ENCODE data around the gene FAM187B.

The FAM187B gene

DNA sequence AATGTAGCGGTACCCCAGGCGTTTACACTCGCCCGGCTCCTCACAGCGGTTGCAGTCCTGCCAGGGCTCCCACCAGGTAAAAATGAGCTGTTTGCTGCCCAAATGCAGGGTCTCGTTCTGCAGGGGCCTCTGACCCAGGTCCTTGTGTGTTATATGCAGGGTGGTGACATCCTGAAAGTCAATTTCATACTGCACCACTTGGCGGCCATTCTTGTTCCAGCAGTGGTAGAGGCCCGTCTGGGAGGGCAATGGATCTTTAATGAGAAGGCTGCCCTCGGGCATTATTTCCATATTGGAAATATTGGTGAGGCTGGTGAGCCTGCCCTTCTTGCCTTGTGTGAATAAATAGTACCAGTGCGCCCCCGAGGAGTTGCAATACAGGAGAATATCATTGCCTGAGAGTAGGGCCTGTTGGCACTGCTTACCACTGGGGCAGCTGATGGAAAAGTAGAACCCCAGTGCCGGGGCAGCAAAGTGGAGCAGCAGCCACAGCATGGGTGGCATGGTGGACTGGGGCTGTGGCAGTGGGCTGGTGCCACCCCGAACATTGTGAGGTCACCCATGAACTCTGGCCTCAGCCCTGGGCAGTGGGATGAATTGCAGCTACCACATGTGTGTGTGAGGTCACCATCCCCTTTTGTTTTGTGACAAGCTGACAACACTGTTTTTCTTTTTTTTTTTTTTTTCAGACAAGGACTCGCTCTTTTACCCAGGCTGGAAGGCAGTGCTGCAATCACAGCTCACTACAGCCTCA is at the start of gene FAM187B:
Gene FAM187B, minus strand, starts transcription at position 563 of the 754 bp plus-strand sequence. Its CDS starts 59 bp downstream, at position 504.
- peak; percentile 13 to 14 for DNase-seq

DNA sequence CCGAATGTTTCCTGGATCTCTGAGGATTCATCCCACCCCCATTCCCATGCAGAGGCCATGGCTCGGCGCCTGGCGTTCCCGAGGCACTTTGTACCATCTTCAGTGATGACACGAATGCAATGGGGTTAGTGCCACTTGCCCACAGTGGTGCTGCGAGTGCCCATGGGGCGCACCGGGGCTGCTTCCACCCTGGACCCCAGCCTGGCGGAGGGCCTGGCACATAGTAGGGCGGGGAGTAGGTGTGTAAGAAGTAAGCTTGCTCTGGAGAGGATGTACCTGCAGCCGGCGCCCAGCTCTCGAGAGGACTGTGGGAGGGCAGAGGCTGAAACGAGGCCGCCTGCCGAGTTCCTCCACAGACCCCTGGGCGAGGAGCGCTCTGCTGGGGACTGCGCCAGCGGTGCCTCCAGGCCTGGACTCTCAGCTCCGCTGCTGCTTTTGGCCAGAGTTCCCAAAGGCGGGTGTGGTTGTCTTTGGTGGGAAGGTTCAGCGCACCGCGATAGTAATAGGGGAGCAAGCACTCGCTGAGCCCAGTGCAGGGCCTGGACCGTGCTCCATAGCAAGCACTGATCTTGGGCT is 48.3 kb upstream of the FAM187B start:
- DNase-seq = no peak

DNA sequence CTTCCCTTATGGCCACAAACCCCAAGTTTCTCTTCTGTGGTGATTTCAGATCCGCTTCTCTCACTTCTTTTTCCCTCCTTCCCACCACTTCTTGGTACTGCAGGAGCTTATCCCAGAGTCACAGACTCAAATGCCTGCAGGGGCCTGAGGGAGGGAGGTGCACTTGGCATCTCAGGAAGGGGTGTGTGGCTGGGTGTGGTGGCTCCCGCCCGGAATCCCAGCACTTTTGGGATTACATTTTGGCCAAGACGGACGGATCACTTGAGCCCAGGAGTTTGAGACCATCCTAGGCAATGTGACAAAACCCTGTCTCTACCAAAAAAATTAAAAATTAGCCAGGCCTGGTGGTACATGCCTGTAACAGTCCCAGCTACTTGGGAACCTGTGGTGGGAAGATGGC is 45.8 kb upstream of the FAM187B start:
- DNase-seq = no peak

DNA sequence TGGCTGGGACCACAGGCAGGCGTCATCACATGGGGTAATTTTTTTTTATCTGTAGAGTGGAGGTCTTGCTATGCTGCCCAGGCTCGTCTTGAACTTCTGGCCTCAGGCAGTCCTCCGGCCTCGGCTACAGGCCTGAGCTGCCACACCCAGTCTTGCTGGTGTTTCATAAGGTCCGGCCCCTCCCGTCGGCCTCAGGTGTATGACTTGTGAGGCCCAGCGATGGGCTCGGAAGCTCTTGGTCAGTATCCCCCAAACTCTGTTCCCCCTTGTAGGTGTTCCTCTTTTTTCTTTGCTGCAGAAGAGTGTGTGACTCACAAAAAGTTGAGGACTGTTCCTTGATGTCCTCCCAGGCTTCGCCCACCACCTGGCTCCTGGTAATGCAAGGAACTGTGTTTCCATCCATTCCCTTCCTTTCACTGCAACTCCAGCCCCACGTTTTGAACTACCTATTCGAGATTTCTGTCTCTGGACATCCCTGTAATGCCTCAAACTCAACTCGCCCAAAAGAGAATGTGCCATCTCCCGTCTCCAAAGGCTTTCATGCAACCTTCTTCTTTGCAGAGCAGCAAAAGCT is 45.2 kb upstream of the FAM187B start:
- DNase-seq = no peak

DNA sequence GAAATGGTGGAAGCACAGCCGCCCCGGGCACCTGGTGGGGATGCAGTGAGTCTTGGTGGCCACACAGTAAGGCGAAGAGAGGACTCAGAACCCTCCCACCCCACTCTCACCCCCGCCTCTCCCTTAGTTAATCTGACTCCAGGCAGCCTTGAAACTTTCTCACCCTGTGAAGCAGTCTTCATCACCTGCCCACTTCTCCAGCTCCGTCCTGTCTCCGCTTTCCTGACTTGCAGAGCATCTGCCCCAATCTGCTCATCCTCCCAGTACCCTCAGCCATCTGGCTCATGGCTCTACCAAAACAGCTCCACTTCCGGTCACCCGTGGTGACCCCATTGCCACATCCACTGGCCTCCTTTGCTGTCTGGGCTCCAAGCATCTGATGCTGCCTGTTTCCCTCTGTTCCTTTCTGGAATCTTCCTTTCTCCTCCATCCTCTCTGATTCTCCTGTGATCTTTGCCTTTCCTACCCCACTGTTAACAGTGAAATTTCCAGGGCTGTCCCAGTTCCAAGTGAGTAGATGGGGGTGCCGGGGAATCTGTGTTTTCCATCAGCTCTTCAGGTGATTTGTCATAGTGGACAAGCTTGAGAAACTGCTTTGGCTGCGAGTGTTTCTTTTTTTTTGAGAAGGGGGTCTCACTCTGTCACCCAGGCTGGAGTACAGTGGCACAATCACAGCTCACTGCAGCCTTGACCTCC is 44.6 kb upstream of the FAM187B start:
- DNase-seq = no peak

DNA sequence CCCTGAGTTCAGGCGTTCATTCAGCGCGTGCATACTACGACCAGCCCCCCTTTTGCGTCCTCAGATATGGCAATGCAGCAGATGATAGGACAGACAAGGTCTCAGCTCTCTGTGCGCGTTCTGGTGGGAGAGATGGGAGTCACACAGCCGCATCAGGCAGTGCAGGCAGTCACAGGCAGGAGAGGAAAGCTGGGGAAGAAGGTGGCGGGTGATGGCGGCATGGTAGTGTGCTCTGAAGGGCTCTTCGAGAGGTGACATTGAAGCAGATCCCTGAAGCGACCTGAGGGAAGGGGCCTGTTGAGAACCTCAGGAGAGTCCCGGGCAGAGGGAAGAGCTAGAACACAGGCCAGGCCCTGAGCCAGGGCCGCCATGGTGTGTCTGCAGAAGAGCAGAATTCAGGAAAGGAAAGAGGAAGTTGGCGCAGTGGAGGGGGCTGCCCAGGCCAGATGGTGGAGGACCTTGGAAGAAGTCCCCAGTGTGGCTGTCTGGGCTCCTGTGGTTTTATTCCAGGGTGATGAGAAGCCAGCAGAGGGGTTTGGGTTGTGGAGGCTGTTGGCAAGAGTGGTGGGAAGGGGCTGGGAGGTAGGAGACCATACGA is 43.7 kb upstream of the FAM187B start:
- peak in 1 of 2 donors; percentile 39 for DNase-seq

DNA sequence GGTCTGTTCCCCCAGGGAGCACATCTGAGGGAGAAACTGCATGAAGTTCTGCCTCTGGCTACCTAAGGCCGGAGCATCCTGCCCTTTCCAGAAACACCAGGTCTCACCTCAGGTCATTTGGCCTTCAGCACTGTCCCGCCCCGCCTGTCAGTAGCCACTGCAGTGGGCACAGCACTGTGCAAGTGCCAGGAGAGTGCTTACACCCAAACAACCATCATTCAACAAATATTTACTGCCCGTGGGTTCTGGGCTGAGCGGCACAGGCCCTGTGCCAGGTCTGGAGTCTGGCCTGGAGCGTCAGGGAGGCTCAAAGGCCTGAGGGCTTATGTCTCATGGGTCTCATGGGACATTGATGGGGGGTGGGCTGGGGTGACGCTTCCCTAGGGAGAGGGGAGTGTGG is 43.0 kb upstream of the FAM187B start:
- no peak for DNase-seq

DNA sequence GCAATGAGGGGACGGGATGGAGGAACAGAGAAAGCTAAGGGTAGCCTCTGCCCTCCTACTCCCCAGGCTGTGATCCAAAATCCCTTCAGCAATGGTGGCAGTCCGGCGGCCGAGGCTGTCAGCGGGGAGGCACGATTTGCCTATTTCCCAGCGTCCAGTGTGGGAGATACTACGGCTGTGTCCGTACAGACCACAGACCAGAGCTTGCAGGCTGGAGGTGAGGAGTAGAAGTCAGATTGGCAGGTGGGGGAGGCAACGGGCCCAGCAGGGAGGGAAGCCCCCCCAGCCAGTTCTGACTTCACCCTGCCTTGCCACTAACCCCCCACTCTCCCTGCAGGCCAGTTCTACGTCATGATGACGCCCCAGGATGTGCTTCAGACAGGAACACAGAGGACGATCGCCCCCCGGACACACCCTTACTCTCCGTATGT is 41.9 kb upstream of the FAM187B start:
- DNase-seq = no peak

DNA sequence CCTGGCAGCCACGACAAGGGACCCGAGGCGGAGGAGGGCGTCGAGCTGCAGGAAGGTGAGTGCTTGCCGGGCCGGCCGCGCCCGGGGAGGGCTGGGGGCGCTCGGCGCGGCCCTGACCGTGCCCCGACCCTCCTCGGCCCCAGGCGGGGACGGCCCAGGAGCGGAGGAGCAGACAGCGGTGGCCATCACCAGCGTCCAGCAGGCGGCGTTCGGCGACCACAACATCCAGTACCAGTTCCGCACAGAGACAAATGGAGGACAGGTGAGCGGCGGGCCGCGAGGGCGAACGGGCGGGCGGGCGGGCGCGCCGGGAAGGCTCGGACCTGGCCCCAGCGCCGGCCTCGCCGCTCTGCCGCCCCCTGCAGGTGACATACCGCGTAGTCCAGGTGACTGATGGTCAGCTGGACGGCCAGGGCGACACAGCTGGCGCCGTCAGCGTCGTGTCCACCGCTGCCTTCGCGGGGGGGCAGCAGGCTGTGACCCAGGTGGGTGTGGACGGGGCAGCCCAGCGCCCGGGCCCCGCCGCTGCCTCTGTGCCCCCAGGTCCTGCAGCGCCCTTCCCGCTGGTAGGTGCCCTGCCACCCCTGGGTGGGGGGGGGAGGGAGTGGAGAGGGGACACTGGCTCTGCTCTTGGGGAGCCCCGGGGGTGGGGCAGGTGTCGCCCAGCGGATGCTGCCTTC is 41.0 kb upstream of the FAM187B start:
- DNase-seq = peak; percentile 77 to 86

DNA sequence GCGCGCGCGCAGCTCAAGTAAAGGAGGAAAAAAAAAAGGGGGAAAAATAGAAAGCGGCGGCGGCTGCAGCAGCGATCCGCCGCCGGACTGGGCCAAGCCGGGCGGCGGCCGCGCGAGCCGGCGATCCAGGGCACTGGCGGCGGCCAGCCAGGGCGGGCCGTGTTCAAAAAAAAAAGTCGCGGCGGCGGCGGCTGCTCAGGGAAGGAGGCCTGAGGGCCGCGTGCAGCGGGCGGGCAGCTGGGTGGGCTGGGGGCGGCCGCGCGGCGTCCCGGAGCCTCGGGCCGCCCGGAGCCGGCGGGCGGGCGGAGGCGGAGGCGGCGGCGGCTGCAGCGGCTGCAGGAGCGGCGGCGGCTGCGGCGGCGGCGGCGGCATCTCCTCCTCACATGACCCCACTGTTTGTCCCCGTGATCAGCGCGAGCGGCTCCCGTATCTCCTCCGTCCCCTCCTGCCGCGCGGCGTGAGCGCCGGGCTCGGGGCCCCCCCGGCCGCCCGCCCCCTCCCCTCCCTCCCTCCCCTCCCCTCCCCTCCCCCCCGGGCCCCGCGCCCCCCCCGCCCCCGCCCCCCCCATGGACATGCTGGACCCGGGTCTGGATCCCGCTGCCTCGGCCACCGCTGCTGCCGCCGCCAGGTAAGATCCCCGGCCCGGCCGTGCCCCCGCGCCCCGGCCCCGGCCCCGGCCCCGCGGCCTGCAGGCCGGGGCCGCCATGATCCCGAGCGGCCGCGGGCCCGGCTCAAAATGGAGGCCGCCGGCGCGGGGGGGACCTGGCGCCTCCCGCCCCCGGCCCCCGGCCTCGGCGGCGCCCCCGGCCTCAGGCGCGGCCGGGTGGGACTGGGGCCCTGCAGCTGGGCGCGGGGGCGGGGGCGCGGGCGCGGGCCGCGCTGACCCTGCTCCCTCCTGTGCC is 40.2 kb upstream of the FAM187B start, which contains the start of gene USF2:
Gene USF2, plus strand, starts transcription at position 427 of the 902 bp plus-strand sequence. Its CDS starts 140 bp downstream, at position 567.
- DNase-seq = peak; percentile 56 to 68

DNA sequence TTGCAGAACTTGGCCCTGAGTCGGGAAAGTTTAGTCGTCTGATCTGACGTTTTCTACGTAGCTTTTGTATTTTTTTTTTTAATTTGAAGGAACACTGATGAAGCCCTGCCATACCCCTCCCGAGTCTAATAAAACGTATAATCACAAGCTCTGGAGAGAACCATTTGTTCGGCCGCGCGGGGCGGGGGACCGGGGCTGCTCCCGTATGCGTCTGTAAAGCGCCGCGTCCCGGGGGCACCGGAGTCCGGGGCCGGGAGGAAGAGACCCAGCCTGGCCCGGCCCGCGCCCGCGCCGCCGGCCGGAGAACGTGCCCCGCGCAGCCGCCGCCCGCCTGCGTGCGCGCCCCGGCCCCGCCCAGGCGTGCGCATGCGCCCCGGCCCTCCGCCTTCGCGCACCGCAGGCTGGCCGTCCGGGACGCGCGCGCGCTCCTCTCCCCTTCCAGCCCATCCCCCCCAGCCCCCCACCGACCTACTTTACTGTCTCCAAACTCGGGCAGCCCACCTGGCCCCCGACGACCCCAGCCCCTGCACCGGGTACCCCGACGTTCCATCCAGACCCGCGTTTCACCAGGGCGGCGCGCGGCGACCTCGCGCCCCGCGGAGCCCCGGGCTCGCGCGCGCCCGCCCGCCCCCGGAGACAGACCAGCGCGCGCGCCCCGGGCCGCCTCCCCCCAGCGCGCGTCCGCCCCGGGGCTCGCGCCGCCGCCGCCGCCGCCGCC is 39.4 kb upstream of the FAM187B start:
- DNase-seq = peak; percentile 45 to 72

DNA sequence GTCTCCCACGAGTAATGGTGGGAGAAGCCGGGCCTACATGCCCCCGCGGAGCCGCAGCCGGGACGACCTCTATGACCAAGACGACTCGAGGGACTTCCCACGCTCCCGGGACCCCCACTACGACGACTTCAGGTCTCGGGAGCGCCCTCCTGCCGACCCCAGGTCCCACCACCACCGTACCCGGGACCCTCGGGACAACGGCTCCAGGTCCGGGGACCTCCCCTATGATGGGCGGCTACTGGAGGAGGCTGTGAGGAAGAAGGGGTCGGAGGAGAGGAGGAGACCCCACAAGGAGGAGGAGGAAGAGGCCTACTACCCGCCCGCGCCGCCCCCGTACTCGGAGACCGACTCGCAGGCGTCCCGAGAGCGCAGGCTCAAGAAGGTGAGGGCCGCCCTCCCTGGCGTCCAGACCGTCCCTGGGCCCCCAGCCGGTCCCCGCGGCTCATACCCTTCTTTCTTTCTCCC is 38.8 kb upstream of the FAM187B start:
- no peak for DNase-seq

DNA sequence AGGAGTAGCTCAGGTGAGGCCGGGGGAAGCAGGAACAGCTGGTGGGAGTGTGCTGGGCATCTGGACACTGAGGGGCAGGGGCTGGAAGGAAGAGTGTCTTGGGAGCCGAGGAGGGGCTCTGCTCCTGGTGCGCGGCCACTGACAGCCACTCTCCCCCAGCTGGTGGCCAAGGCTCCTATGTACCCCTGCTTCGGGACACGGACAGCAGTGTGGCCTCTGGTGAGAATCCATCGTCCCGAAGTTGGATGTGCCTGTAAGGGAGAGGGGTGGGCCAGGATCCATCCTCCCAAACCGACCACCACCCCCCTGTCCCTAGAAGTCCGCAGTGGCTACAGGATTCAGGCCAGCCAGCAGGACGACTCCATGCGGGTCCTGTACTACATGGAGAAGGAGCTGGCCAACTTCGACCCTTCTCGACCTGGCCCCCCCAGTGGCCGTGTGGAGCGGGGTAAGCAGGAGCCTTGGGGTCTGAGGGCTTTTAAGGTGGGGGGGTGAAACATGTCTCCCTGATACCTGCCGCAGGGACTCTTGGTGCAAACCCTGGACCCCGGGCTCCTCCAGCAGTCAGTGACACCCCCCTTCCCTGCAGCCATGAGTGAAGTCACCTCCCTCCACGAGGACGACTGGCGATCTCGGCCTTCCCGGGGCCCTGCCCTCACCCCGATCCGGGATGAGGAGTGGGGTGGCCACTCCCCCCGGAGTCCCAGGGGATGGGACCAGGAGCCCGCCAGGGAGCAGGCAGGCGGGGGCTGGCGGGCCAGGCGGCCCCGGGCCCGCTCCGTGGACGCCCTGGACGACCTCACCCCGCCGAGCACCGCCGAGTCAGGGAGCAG is 38.2 kb upstream of the FAM187B start:
- DNase-seq = no peak

DNA sequence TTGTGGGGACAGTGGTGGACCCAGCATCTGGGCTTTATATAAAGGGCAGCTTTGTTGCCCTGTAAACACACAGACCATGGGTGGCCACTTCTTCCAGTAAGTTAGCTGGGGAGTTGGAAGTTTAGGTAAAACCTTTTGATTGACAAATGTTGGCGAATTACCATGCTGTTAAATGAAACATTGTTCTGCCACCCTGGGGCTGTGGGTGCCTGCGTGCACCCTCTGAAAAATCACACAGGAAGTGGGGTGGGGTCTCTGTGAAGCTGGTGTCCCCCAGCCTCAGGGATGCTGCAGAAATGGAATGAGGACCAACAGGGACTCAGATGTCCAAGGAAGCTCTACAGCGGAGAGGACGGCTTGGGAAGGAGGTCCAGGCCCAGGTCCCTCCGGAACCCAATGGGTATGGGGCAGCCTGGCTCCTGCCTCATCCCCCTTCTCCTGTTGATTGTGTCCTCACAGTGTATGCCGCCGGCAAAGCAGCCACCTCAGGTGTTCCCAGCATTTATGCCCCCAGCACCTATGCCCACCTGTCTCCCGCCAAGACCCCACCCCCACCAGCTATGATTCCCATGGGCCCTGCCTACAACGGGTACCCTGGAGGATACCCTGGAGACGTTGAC is 37.5 kb upstream of the FAM187B start:
- DNase-seq = no peak

DNA sequence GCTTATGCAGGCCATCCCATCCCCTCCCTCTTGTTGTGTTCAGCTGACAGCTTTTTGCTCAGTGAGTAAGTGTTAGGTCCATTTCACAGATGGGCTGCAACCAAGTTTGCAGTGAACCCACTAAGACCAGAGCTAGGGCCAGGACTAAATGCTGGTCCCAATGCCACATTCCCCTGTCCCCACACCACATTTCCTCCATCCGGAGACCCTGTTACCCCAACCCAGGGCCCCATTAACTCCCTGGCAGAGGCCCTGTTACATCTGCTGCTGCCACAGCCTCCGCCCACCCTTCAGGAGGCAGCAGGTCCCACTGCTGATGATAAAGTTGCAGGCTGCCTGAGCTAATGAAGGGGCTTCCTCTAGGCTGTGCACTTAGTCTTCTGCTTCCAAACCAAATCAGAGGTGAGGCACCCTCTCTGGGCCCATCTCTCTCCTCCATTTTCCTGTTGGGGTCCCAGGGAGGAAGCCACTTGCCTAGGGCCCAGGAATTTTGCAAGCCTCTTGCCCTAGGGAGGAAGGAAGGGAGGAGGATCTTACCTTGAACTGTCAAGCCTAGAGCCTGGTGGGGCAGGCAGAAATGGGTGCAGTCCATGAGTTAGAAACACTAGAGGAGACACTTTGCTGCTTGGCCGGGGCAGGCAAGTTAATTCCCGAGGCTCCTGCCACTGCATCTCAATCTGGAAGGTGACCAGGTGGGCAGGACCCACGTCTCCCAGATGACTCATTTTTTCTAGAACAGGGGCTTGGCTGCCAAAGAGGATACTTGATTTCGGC is 36.8 kb upstream of the FAM187B start:
- DNase-seq = no peak

DNA sequence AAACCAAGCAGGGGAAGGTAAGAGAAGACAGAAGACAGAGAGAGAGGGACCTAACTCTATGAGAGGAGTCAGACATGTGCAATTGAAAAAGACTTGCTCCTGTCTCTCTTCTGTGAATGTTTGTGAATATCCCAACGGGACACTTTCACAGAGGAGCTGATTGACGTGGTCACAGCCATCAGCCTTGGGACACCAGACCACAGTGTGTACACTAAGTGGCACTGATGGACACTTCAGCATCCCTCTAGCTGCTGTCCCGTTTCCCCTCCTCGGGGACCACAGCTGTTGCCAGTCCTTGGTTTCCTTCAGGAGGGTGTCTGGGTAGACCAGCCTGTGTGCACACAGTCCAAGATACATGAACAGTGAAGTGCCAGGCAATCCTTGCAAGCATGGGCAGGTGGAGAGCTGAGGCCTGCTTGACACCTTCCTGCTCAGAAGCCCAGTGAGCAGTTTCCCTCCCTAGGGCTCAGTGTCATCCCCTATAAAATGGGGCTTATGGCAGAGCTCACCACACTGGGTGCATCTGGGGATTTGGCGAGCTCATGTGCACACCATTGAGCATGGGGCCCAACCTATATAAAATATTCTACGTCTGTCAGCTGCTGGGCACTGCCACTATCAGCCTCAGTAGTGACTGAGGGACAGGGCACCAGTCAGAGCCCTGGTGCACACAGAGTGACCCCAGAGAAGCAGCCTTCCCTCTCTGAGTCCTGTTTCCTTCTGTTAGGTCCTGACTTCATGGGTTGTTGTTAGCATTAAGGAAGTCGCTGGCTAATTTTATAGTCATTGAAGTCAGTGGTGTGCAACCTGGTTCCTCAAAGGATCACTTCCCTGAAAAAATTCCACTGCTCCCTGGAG is 36.0 kb upstream of the FAM187B start:
- DNase-seq = no peak

DNA sequence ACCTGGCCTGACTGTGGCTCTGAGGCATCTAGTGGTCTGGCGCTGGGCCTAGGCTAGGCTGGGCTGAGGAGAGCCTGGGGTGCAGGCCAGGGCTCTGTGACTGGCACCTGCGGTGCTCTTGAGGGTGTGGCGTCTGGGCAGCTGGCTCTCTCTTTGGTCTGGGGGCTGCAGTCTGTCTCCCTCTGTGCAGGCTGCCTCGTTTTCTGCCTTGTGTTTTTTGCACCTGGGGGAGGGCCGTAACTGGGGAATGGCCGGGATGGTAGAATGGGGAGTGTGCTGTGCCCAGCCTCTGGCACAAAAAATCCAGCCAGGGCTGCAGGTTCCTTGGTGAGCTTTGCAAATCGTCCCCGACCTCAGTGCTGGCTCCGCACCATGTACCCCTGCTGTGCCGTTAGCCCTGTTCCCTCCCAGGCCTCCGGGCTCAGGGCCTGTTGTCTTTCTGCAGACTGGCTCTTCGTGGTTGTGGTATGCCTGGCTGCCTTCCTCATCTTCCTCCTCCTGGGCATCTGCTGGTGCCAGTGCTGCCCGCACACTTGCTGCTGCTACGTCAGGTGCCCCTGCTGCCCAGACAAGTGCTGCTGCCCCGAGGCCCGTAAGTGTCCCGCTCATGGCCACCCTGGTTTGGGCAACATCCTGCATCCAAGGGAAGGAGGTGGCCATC is 33.7 kb upstream of the FAM187B start:
- no peak for DNase-seq
